Liver (tissue), 3 donors: ENCODE results near the gene COP1.

ENCODE experiments used
- EGR1 ChIP-seq, 2 donors: IDR thresholded peaks; 2 replicates each; pipeline ENCODE4 v1.6.1; 2016 to 2018; ENCODE audit warnings: antibody characterized with exemption in 2 of 2, low read depth in 2 of 2
- GABPA ChIP-seq, 2 donors: IDR thresholded peaks in 1 of 2; conservative IDR thresholded peaks in 1 of 2; 2 replicates each; pipeline ENCODE4 v1.6.1; 2016; ENCODE audit warnings: antibody characterized with exemption in 2 of 2, mild to moderate bottlenecking in 1 of 2, moderate library complexity in 1 of 2
- HNF4G ChIP-seq: IDR thresholded peaks from 2 replicates; pipeline ENCODE4 v1.6.1; 2016; ENCODE audit warnings: antibody characterized with exemption
- JUND ChIP-seq, 2 donors: IDR thresholded peaks; 2 replicates each; pipeline ENCODE4 v1.6.1; 2016; ENCODE audit warnings: antibody characterized with exemption in 2 of 2
- MAX ChIP-seq: IDR thresholded peaks from 2 replicates; pipeline ENCODE4 v1.6.1; 2016; ENCODE audit warnings: antibody characterized with exemption
- RAD21 ChIP-seq, 2 donors: IDR thresholded peaks; 2 replicates each; pipeline ENCODE4 v1.6.1; 2016; ENCODE audit warnings: antibody characterized with exemption in 2 of 2, mild to moderate bottlenecking in 2 of 2
- TAF1 ChIP-seq: conservative IDR thresholded peaks from 2 replicates; pipeline ENCODE4 v1.6.1; 2016; ENCODE audit warnings: antibody characterized with exemption, mild to moderate bottlenecking
- ZBTB33 ChIP-seq: IDR thresholded peaks from 2 replicates; pipeline ENCODE4 v1.6.1; 2016; ENCODE audit warnings: antibody characterized with exemption
- TF ChIP-seq, protein P1 (sequence below): IDR thresholded peaks from 2 replicates; pipeline ENCODE4 v1.6.1; 2016; ENCODE audit warnings: antibody characterized with exemption, mild to moderate bottlenecking
- TF ChIP-seq, protein P2 (sequence below): fragments of 150-350 bp; IDR thresholded peaks from 2 replicates; pipeline ENCODE4 v1.5.1; 2017; ENCODE audit warnings: improper control_type of control experiment, low read depth, low read length; ENCODE audit not compliant: missing input control
- TF ChIP-seq, protein P3 (sequence below): IDR thresholded peaks from 2 replicates; pipeline ENCODE4 v1.6.1; 2016; ENCODE audit warnings: antibody characterized with exemption
- donor health status: healthy.
- donor health status: healthy.

GRCh38 chr1:175963740-175964139 lies 243.3 kb downstream of the COP1 start:
- TF ChIP-seq, protein P1, sequence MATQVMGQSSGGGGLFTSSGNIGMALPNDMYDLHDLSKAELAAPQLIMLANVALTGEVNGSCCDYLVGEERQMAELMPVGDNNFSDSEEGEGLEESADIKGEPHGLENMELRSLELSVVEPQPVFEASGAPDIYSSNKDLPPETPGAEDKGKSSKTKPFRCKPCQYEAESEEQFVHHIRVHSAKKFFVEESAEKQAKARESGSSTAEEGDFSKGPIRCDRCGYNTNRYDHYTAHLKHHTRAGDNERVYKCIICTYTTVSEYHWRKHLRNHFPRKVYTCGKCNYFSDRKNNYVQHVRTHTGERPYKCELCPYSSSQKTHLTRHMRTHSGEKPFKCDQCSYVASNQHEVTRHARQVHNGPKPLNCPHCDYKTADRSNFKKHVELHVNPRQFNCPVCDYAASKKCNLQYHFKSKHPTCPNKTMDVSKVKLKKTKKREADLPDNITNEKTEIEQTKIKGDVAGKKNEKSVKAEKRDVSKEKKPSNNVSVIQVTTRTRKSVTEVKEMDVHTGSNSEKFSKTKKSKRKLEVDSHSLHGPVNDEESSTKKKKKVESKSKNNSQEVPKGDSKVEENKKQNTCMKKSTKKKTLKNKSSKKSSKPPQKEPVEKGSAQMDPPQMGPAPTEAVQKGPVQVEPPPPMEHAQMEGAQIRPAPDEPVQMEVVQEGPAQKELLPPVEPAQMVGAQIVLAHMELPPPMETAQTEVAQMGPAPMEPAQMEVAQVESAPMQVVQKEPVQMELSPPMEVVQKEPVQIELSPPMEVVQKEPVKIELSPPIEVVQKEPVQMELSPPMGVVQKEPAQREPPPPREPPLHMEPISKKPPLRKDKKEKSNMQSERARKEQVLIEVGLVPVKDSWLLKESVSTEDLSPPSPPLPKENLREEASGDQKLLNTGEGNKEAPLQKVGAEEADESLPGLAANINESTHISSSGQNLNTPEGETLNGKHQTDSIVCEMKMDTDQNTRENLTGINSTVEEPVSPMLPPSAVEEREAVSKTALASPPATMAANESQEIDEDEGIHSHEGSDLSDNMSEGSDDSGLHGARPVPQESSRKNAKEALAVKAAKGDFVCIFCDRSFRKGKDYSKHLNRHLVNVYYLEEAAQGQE = no peak
- TF ChIP-seq, protein P2, sequence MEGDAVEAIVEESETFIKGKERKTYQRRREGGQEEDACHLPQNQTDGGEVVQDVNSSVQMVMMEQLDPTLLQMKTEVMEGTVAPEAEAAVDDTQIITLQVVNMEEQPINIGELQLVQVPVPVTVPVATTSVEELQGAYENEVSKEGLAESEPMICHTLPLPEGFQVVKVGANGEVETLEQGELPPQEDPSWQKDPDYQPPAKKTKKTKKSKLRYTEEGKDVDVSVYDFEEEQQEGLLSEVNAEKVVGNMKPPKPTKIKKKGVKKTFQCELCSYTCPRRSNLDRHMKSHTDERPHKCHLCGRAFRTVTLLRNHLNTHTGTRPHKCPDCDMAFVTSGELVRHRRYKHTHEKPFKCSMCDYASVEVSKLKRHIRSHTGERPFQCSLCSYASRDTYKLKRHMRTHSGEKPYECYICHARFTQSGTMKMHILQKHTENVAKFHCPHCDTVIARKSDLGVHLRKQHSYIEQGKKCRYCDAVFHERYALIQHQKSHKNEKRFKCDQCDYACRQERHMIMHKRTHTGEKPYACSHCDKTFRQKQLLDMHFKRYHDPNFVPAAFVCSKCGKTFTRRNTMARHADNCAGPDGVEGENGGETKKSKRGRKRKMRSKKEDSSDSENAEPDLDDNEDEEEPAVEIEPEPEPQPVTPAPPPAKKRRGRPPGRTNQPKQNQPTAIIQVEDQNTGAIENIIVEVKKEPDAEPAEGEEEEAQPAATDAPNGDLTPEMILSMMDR = no peak
- TF ChIP-seq GABPA (IDR thresholded peaks at IDR 0.05 in 1 of 2, conservative IDR thresholded peaks at IDR 0.05 in 1 of 2) (no peak), TAF1 (no peak), ZBTB33 (no peak), JUND (IDR thresholded peaks at IDR 0.05) (no peak), HNF4G (no peak), MAX (no peak), EGR1 (IDR thresholded peaks at IDR 0.05; ENCODE audit: low read depth in 2 of 2) (no peak), RAD21 (IDR thresholded peaks at IDR 0.05) (no peak)
- TF ChIP-seq, protein P3, sequence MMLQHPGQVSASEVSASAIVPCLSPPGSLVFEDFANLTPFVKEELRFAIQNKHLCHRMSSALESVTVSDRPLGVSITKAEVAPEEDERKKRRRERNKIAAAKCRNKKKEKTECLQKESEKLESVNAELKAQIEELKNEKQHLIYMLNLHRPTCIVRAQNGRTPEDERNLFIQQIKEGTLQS = no peak
